H1 (cell line): Measurements from ENCODE around the gene IFT43. TPM values are rescaled to one million over a fixed set of nuclear protein-coding genes. Genes with fewer than 3 reads are reported as not detected.
A peak's percentile ranks its signal among the peaks of the same experiment; 100 is the strongest.

ENCODE experiments used
- CTCF ChIA-PET: fragments of 300-600 bp; sonication (Branson Sonifier 250); formaldehyde crosslinking; loops from one replicate; lab custom pipeline; 2021; ENCODE audit not compliant: partially characterized antibody; lab: Charles Lee
- POLR2A ChIA-PET: fragments of 300-600 bp; sonication (Branson Sonifier 250); formaldehyde crosslinking; loops from one replicate; lab custom pipeline; 2021; ENCODE audit warnings: inconsistent platforms; ENCODE audit not compliant: partially characterized antibody; lab: Charles Lee
- DNase-seq, 2 experiments: peaks; one replicate each; pipeline versions ENCODE4 v3.0.0 to v3.0.0-alpha.2; 2010 to 2022; ENCODE audit warnings: low spot score in 2 of 2, low read depth in 1 of 2, mixed read lengths in 1 of 2
- FAIRE-seq: peaks from 2 replicates; lab custom pipeline; 2011; peaks lifted over from hg19 to GRCh38; lab: Jason Lieb, UNC
- H2AFZ ChIP-seq: 2 replicates; pipeline ENCODE4 v1.8.1; 2012; ENCODE audit warnings: low read length, inconsistent platforms
- H2AK5ac ChIP-seq: 2 replicates; pipeline ENCODE4 v1.6.1; 2013; ENCODE audit warnings: low read depth, low read length
- H2BK120ac ChIP-seq: replicated peaks from 2 replicates; pipeline ENCODE3; 2013; ENCODE audit warnings: low read depth, low read length, inconsistent platforms
- H2BK12ac ChIP-seq: 2 replicates; pipeline ENCODE4 v1.6.1; 2013; ENCODE audit warnings: low read depth, low read length
- H2BK15ac ChIP-seq: 2 replicates; pipeline ENCODE4 v1.6.1; 2013; ENCODE audit warnings: low read length
- H2BK20ac ChIP-seq: 2 replicates; pipeline ENCODE4 v1.6.1; 2013; ENCODE audit warnings: low read length
- H2BK5ac ChIP-seq: 2 replicates; pipeline ENCODE4 v1.6.1; 2013; ENCODE audit warnings: low read depth, low read length
- H3K14ac ChIP-seq: 2 replicates; pipeline ENCODE4 v1.6.1; 2013; ENCODE audit warnings: inconsistent platforms; ENCODE audit not compliant: insufficient read length
- H3K18ac ChIP-seq: 2 replicates; pipeline ENCODE4 v1.6.1; 2013; ENCODE audit warnings: low read length; ENCODE audit errors: extremely low read depth
- H3K23ac ChIP-seq: 2 replicates; pipeline ENCODE4 v1.6.1; 2013; ENCODE audit warnings: inconsistent platforms; ENCODE audit not compliant: insufficient read length
- H3K23me2 ChIP-seq: 2 replicates; pipeline ENCODE4 v1.6.1; 2013; ENCODE audit warnings: low read depth, low read length
- H3K27ac ChIP-seq: 2 replicates; pipeline ENCODE4 v1.6.1; 2011; ENCODE audit warnings: low read depth, low read length, inconsistent platforms
- H3K27me3 ChIP-seq, 4 experiments: replicated peaks in 1 of 4; 1 replicate in 1 of 4; 2 replicates in 3 of 4; pipeline versions ENCODE4 v1.6.1 to v1.8.1; 2011 to 2013; ENCODE audit warnings: low read length in 3 of 4, mild to moderate bottlenecking in 3 of 4, inconsistent platforms in 2 of 4, mixed read lengths in 2 of 4, moderate library complexity in 1 of 4; ENCODE audit not compliant: control insufficient read depth in 3 of 4, insufficient read depth in 3 of 4; ENCODE audit errors: extremely low read depth in 1 of 4
- H3K36me3 ChIP-seq, 4 experiments: 2 replicates each; pipeline versions ENCODE4 v1.6.1 to v1.8.1; 2011 to 2013; ENCODE audit warnings: mild to moderate bottlenecking in 4 of 4, low read length in 3 of 4, moderate library complexity in 2 of 4, control low read depth in 1 of 4, inconsistent platforms in 1 of 4; ENCODE audit not compliant: insufficient read depth in 4 of 4, control insufficient read depth in 2 of 4
- H3K4ac ChIP-seq: replicated peaks from 2 replicates; pipeline ENCODE3; 2013; ENCODE audit warnings: low read length, low read depth, mixed read lengths, inconsistent platforms; ENCODE audit not compliant: insufficient read length
- H3K4me1 ChIP-seq, 4 experiments: replicated peaks in 1 of 4; 1 replicate in 1 of 4; 2 replicates in 3 of 4; pipeline versions ENCODE4 v1.6.1 to v1.8.1; 2011 to 2013; ENCODE audit warnings: low read length in 3 of 4, inconsistent platforms in 2 of 4, mixed read lengths in 1 of 4; ENCODE audit not compliant: insufficient read depth in 4 of 4, control insufficient read depth in 3 of 4
- H3K4me2 ChIP-seq, 2 experiments: 2 replicates each; pipeline versions ENCODE4 v1.6.1 to v1.8.1; 2011 to 2013; ENCODE audit warnings: low read depth in 2 of 2, low read length in 2 of 2, control low read depth in 1 of 2, inconsistent platforms in 1 of 2, mild to moderate bottlenecking in 1 of 2; ENCODE audit not compliant: insufficient read depth in 1 of 2
- H3K4me3 ChIP-seq, 4 experiments: fragments of 200-600, 300-600 bp in 1 of 4; sonication (generic), shearing (Covaris generic), sonication (Bioruptor Twin) in 1 of 4; 2 replicates each; pipeline versions ENCODE4 v1.5.1 to v1.8.1; 2011 to 2016; ENCODE audit warnings: low read length in 4 of 4, low read depth in 3 of 4, control low read depth in 2 of 4, inconsistent platforms in 2 of 4, mild to moderate bottlenecking in 2 of 4, mixed read lengths in 1 of 4, moderate library complexity in 1 of 4; ENCODE audit not compliant: insufficient read depth in 2 of 4; ENCODE audit errors: extremely low read depth in 1 of 4
- H3K56ac ChIP-seq: replicated peaks from 2 replicates; pipeline ENCODE3; 2013; ENCODE audit warnings: low read depth, mild to moderate bottlenecking, mixed read lengths, low read length, inconsistent platforms; ENCODE audit not compliant: insufficient read length
- H3K79me1 ChIP-seq: 2 replicates; pipeline ENCODE4 v1.6.1; 2013; ENCODE audit warnings: low read depth, low read length, control low read depth
- H3K79me2 ChIP-seq, 2 experiments: 2 replicates each; pipeline versions ENCODE4 v1.6.1 to v1.8.1; 2012 to 2013; ENCODE audit warnings: low read length in 2 of 2, mild to moderate bottlenecking in 2 of 2, inconsistent platforms in 1 of 2; ENCODE audit not compliant: insufficient read depth in 2 of 2, control insufficient read depth in 1 of 2
- H3K9ac ChIP-seq, 4 experiments: replicated peaks in 1 of 4; 1 replicate in 1 of 4; 2 replicates in 3 of 4; pipeline versions ENCODE4 v1.6.1 to v1.8.1; 2011 to 2013; ENCODE audit warnings: low read depth in 3 of 4, low read length in 3 of 4, control low read depth in 2 of 4, mild to moderate bottlenecking in 2 of 4, moderate library complexity in 2 of 4, inconsistent platforms in 1 of 4; ENCODE audit errors: extremely low read depth in 1 of 4
- H3K9me3 ChIP-seq, 2 experiments: 2 replicates each; pipeline versions ENCODE4 v1.6.1 to v1.8.1; 2012 to 2013; ENCODE audit warnings: mild to moderate bottlenecking in 2 of 2, moderate library complexity in 2 of 2, control low read depth in 1 of 2, inconsistent platforms in 1 of 2, low read depth in 1 of 2, low read length in 1 of 2, mixed read lengths in 1 of 2; ENCODE audit not compliant: insufficient read depth in 2 of 2
- H4K20me1 ChIP-seq, 2 experiments: replicated peaks in 1 of 2; 2 replicates each; pipeline versions ENCODE3 to v1.8.1; 2011 to 2013; ENCODE audit warnings: inconsistent platforms in 2 of 2, low read length in 2 of 2, mild to moderate bottlenecking in 1 of 2; ENCODE audit not compliant: insufficient read depth in 2 of 2, control insufficient read depth in 1 of 2
- H4K5ac ChIP-seq: 2 replicates; pipeline ENCODE4 v1.6.1; 2013; ENCODE audit warnings: low read length, low read depth, mixed read lengths, inconsistent platforms; ENCODE audit not compliant: insufficient read length
- H4K8ac ChIP-seq: 2 replicates; pipeline ENCODE4 v1.8.0; 2013; ENCODE audit warnings: mild to moderate bottlenecking, moderate library complexity, low read length, inconsistent platforms; ENCODE audit not compliant: insufficient read depth; ENCODE audit errors: extremely low read depth
- H4K91ac ChIP-seq: replicated peaks from 2 replicates; pipeline ENCODE3; 2013; ENCODE audit warnings: low read length, mixed read lengths, inconsistent platforms; ENCODE audit not compliant: insufficient read length
- CTCF ChIP-seq, 3 experiments: IDR thresholded peaks; 1 replicate in 2 of 3; 2 replicates in 1 of 3; pipeline versions ENCODE4 v1.5.1 to v1.6.1; 2011; ENCODE audit warnings: low read length in 3 of 3, mild to moderate bottlenecking in 3 of 3, inconsistent platforms in 2 of 3, low read depth in 1 of 3, moderate library complexity in 1 of 3; ENCODE audit not compliant: insufficient read depth in 1 of 3; ENCODE audit errors: control extremely low read depth in 1 of 3
- EP300 ChIP-seq, 2 experiments: IDR thresholded peaks; 1 replicate in 1 of 2; 2 replicates in 1 of 2; pipeline ENCODE4 v1.6.1; 2011 to 2012; ENCODE audit warnings: low read depth in 2 of 2, low read length in 2 of 2, mild to moderate bottlenecking in 2 of 2, borderline replicate concordance in 1 of 2, inconsistent platforms in 1 of 2, moderate library complexity in 1 of 2
- RAD21 ChIP-seq, 2 experiments: IDR thresholded peaks in 1 of 2; conservative IDR thresholded peaks in 1 of 2; 2 replicates each; pipeline ENCODE4 v1.6.1; 2011; ENCODE audit warnings: low read depth in 2 of 2, low read length in 2 of 2, improper control_type of control experiment in 1 of 2, inconsistent platforms in 1 of 2, mild to moderate bottlenecking in 1 of 2, moderate library complexity in 1 of 2
- SRF ChIP-seq: IDR thresholded peaks from 2 replicates; pipeline ENCODE4 v1.6.1; 2011; ENCODE audit warnings: mild to moderate bottlenecking, low read depth, low read length, moderate library complexity
- TCF12 ChIP-seq: IDR thresholded peaks from 2 replicates; pipeline ENCODE4 v1.6.1; 2011; ENCODE audit warnings: low read depth, mild to moderate bottlenecking, low read length
- WGBS, 2 experiments: shearing (Covaris generic) in 1 of 2; methylation state at CpG; one replicate each; pipeline versions ENCODE4 v1.1.6 to v1.1.7; 2013 to 2015; ENCODE audit warnings: low lambda C conversion rate in 2 of 2, mixed read lengths in 2 of 2, inconsistent platforms in 1 of 2, low coverage in 1 of 2, missing lambda C conversion rate in 1 of 2; ENCODE audit not compliant: insufficient replicate concordance in 2 of 2, insufficient coverage in 1 of 2, insufficient read length in 1 of 2; ENCODE audit errors: extremely low coverage in 1 of 2, missing lambda C conversion rate in 1 of 2; 5-methylcytosine and 5-hydroxymethylcytosine counted together
- polyA plus RNA-seq, 7 experiments: library from polyadenylated mRNA; depleted of rRNA in 3 of 7; stranded (reverse) in 5 of 7; unstranded in 2 of 7; fragments of >200 nt in 5 of 7; fragments of 200-250 nt in 2 of 7; gene quantifications; 1 replicate in 5 of 7; 2 replicates in 1 of 7; 4 replicates in 1 of 7; pipeline versions ENCODE4 v1.2.1 to v1.2.3, GENCODE V29; 2011 to 2013; ENCODE audit warnings: missing spikeins in 2 of 7, mixed read lengths in 2 of 7
- total RNA-seq: library from RNA; stranded (reverse); fragmentation: NEBNext Ultra II Directional; extraction: Animal tissue kit (Norgen Biotek cat#: 25700); gene quantifications from 2 replicates; pipeline ENCODE4 v1.2.1, GENCODE V29; 2021
- TF ChIP-seq, protein P1 (sequence below): IDR thresholded peaks from 2 replicates; pipeline ENCODE4 v1.6.1; 2012; ENCODE audit warnings: low read length, inconsistent platforms

Gene IFT43
- total and polyA plus RNA-seq, 2 of the 8 experiments (the other 6 are each of a cell fraction or from before 2014, with no cell fraction given) = 17.0 to 20.8 TPM

DNA sequence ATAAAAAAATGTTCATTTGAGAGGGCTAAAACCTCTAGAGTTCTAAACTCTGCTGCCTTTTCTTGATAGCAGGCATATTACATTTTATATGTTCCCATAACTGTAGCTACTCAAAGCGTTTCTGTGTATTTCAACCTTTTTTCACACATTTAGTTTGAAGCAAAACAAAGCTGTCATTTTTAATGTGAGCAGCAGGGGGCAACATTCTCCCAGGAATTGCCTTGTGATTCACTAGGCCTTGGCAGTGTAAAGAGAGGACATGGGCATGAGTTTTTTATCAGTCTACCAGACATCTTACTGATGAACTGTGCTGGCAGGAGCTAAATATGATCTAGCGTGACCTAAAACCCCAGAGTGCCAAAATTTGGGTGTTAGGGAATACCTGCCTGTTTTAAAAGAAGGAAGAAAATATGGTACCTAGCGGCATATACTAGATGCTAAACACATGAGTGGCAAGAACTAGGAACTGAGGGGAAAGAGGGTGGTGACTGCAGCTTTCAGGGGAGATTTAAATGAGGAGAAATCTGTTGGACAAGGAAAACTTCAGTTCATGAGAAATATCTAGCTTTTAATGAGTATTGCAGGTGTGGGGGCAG lies 65.3 kb downstream of the IFT43 start:
- Histone ChIP-seq H2BK20ac (no peak overlapping the region), H2AK5ac (no peak overlapping the region), H3K56ac (no peak overlapping the region), H3K9me3 (no peaks in the 10 kb centered on the region), H4K5ac (no peak overlapping the region), H3K23me2 (no peaks in the 10 kb centered on the region), H3K4ac (no peak overlapping the region), H2BK12ac (no peak overlapping the region), H3K4me2 (no peak overlapping the region), H2BK120ac (no peak overlapping the region), H3K18ac (no peak overlapping the region), H4K20me1 (no peaks in the 10 kb centered on the region), H3K36me3 (no peaks in the 10 kb centered on the region), H2AFZ (no peak overlapping the region), H3K9ac (no peak overlapping the region), H3K4me3 (no peak overlapping the region), H3K79me2 (no peaks in the 10 kb centered on the region), H4K91ac (no peak overlapping the region), H3K27ac (no peak overlapping the region), H3K4me1 (peaks cover 2 to 11% (median 5%) of the 10 kb centered on the region in 4 experiments), H3K79me1 (no peaks in the 10 kb centered on the region), H2BK15ac (no peak overlapping the region), H3K27me3 (no peaks in the 10 kb centered on the region), H4K8ac (no peak overlapping the region), H2BK5ac (no peak overlapping the region), H3K14ac (no peak overlapping the region), H3K23ac (no peak overlapping the region)
- POLR2A ChIA-PET = no interaction called here
- peak; percentile 95 to 96 for TF ChIP-seq RAD21 (IDR thresholded peaks at IDR 0.05 in 1 of 2, conservative IDR thresholded peaks at IDR 0.05 in 1 of 2; ENCODE audit: low read depth in 2 of 2, low read length in 2 of 2)
- TF ChIP-seq, protein P1, sequence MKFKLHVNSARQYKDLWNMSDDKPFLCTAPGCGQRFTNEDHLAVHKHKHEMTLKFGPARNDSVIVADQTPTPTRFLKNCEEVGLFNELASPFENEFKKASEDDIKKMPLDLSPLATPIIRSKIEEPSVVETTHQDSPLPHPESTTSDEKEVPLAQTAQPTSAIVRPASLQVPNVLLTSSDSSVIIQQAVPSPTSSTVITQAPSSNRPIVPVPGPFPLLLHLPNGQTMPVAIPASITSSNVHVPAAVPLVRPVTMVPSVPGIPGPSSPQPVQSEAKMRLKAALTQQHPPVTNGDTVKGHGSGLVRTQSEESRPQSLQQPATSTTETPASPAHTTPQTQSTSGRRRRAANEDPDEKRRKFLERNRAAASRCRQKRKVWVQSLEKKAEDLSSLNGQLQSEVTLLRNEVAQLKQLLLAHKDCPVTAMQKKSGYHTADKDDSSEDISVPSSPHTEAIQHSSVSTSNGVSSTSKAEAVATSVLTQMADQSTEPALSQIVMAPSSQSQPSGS = no peak
- TF ChIP-seq CTCF (IDR thresholded peaks at IDR 0.05; ENCODE audit: control extremely low read depth in 1 of 3, insufficient read depth in 1 of 3, low read depth in 1 of 3, low read length in 3 of 3) = peak in 2 of 3 experiments; percentile 77 to 83; a peak in 3 of 4 replicates
- TF ChIP-seq SRF = no peak
- TF ChIP-seq EP300 (IDR thresholded peaks at IDR 0.05; ENCODE audit: borderline replicate concordance in 1 of 2, low read depth in 2 of 2, low read length in 2 of 2) = no peak
- TF ChIP-seq TCF12 = no peak
- FAIRE-seq (peak; percentile 88), DNase-seq (peak in 1 of 2 experiments; percentile 79)
- CTCF ChIA-PET = interaction anchor here (0.7 to 5.1 kb wide), 58 partner anchors 8 to 603 kb away, joined by 3 to 51 read pairs (median 4); no protein-coding TSS in a partner anchor
- WGBS, 2 experiments = 60% methylated on average over 3 of the region's 3 CpGs; no CpG with 5 or more reads in 1 of the 2 experiments
